A549 (cell line): ENCODE results near the gene MDGA2.

Source experiments
- CEBPB ChIP-seq, 2 experiments: fragments of >200 bp in 1 of 2; sonication (Bioruptor Twin) in 1 of 2; formaldehyde crosslinking in 1 of 2; IDR thresholded peaks; 2 replicates each; pipeline ENCODE4 v1.6.1; 2012 to 2016
- CHD2 ChIP-seq: fragments of 150-350 bp; IDR thresholded peaks from 2 replicates; pipeline ENCODE4 v1.6.1; 2014; ENCODE audit warnings: low read length; ENCODE audit not compliant: partially characterized antibody
- CHD4 ChIP-seq: fragments of 200-600 bp; sonication (generic); IDR thresholded peaks from 2 replicates; pipeline ENCODE4 v1.6.1; 2016; ENCODE audit warnings: antibody characterized with exemption, mild to moderate bottlenecking, borderline replicate concordance
- EP300 ChIP-seq, 2 experiments: fragments of >200 bp; sonication (Bioruptor Twin); formaldehyde crosslinking; IDR thresholded peaks; 2 replicates in 1 of 2; 3 replicates in 1 of 2; pipeline ENCODE4 v1.6.1; 2016 to 2017
- HDAC2 ChIP-seq: fragments of 200-600 bp; sonication (generic); IDR thresholded peaks from 2 replicates; pipeline ENCODE4 v1.6.1; 2016
- JUN ChIP-seq, 2 experiments: fragments of >200 bp; sonication (Bioruptor Twin); formaldehyde crosslinking; IDR thresholded peaks; 2 replicates in 1 of 2; 3 replicates in 1 of 2; pipeline ENCODE4 v1.6.1; 2016 to 2017
- NR3C1 ChIP-seq: fragments of >200 bp; sonication (Bioruptor Twin); formaldehyde crosslinking; IDR thresholded peaks from 3 replicates; pipeline ENCODE4 v1.6.1; 2017
- POLR2A ChIP-seq: IDR thresholded peaks from 2 replicates; pipeline ENCODE4 v1.6.1; 2012; ENCODE audit warnings: mild to moderate bottlenecking, low read length
- RAD21 ChIP-seq, 2 experiments: fragments of >200 bp in 1 of 2; sonication (Bioruptor Twin) in 1 of 2; formaldehyde crosslinking in 1 of 2; IDR thresholded peaks in 1 of 2; conservative IDR thresholded peaks in 1 of 2; 2 replicates in 1 of 2; 3 replicates in 1 of 2; pipeline ENCODE4 v1.6.1; 2012 to 2018; ENCODE audit warnings: inconsistent platforms in 1 of 2
- RFX5 ChIP-seq: fragments of 450-650 bp; IDR thresholded peaks from 2 replicates; pipeline ENCODE4 v1.7.1; 2014; ENCODE audit warnings: antibody characterized with exemption, mild to moderate bottlenecking, moderate library complexity
- TF ChIP-seq, protein P1 (sequence below): IDR thresholded peaks from 2 replicates; pipeline ENCODE4 v1.6.1; 2012
- TF ChIP-seq, protein P2 (sequence below): fragments of >200 bp; sonication (Bioruptor Twin); formaldehyde crosslinking; IDR thresholded peaks from 3 replicates; pipeline ENCODE4 v1.5.1; 2016
- TF ChIP-seq, protein P3 (sequence below): fragments of 200-600 bp; sonication (generic); IDR thresholded peaks from 2 replicates; pipeline ENCODE4 v1.6.1; 2016; ENCODE audit warnings: antibody characterized with exemption, mild to moderate bottlenecking, moderate library complexity
- TF ChIP-seq, protein P4 (sequence below): IDR thresholded peaks from 2 replicates; pipeline ENCODE4 v1.6.1; 2012

DNA sequence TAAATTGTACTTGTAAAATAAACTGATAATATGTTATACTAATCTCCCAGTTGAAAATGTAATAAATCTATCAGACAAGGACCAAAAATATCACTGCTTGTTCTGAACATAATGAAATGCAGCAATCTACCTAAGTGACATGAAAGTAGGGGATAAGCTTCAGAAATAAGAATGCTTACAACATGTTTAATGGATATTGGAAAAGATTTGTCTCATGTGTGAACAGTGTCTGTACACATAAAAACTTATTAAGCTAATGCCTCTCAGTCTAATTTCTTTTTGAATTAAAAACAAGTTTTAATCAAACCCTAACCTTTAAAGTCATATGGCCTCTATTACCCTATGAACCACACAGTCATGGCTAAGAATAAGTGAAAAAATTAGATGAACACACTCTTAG lies 465.3 kb downstream of the MDGA2 start:
- TF ChIP-seq POLR2A (no peak), NR3C1 (no peak), CEBPB (IDR thresholded peaks at IDR 0.05) (no peak), RAD21 (conservative IDR thresholded peaks at IDR 0.05 in 1 of 2, IDR thresholded peaks at IDR 0.05 in 1 of 2) (no peak), RFX5 (no peak), JUN (IDR thresholded peaks at IDR 0.05) (no peak), CHD4 (no peak), HDAC2 (no peak), EP300 (IDR thresholded peaks at IDR 0.05) (no peak), CHD2 (no peak)
- TF ChIP-seq, protein P1, sequence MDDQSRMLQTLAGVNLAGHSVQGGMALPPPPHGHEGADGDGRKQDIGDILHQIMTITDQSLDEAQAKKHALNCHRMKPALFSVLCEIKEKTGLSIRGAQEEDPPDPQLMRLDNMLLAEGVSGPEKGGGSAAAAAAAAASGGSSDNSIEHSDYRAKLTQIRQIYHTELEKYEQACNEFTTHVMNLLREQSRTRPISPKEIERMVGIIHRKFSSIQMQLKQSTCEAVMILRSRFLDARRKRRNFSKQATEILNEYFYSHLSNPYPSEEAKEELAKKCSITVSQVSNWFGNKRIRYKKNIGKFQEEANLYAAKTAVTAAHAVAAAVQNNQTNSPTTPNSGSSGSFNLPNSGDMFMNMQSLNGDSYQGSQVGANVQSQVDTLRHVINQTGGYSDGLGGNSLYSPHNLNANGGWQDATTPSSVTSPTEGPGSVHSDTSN = no peak
- TF ChIP-seq, protein P2, sequence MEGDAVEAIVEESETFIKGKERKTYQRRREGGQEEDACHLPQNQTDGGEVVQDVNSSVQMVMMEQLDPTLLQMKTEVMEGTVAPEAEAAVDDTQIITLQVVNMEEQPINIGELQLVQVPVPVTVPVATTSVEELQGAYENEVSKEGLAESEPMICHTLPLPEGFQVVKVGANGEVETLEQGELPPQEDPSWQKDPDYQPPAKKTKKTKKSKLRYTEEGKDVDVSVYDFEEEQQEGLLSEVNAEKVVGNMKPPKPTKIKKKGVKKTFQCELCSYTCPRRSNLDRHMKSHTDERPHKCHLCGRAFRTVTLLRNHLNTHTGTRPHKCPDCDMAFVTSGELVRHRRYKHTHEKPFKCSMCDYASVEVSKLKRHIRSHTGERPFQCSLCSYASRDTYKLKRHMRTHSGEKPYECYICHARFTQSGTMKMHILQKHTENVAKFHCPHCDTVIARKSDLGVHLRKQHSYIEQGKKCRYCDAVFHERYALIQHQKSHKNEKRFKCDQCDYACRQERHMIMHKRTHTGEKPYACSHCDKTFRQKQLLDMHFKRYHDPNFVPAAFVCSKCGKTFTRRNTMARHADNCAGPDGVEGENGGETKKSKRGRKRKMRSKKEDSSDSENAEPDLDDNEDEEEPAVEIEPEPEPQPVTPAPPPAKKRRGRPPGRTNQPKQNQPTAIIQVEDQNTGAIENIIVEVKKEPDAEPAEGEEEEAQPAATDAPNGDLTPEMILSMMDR = no peak
- TF ChIP-seq, protein P3, sequence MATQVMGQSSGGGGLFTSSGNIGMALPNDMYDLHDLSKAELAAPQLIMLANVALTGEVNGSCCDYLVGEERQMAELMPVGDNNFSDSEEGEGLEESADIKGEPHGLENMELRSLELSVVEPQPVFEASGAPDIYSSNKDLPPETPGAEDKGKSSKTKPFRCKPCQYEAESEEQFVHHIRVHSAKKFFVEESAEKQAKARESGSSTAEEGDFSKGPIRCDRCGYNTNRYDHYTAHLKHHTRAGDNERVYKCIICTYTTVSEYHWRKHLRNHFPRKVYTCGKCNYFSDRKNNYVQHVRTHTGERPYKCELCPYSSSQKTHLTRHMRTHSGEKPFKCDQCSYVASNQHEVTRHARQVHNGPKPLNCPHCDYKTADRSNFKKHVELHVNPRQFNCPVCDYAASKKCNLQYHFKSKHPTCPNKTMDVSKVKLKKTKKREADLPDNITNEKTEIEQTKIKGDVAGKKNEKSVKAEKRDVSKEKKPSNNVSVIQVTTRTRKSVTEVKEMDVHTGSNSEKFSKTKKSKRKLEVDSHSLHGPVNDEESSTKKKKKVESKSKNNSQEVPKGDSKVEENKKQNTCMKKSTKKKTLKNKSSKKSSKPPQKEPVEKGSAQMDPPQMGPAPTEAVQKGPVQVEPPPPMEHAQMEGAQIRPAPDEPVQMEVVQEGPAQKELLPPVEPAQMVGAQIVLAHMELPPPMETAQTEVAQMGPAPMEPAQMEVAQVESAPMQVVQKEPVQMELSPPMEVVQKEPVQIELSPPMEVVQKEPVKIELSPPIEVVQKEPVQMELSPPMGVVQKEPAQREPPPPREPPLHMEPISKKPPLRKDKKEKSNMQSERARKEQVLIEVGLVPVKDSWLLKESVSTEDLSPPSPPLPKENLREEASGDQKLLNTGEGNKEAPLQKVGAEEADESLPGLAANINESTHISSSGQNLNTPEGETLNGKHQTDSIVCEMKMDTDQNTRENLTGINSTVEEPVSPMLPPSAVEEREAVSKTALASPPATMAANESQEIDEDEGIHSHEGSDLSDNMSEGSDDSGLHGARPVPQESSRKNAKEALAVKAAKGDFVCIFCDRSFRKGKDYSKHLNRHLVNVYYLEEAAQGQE = no peak
- TF ChIP-seq, protein P4, sequence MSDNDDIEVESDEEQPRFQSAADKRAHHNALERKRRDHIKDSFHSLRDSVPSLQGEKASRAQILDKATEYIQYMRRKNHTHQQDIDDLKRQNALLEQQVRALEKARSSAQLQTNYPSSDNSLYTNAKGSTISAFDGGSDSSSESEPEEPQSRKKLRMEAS = no peak
